Cortex of kidney (tissue), 1 donor: ENCODE data around the gene PAQR8.

Experiments
- DNase-seq: peaks from one replicate; lab custom pipeline; 2025; lab: John Stamatoyannopoulos, UW

The PAQR8 gene

GRCh38 chr6:52347818-52348217 lies 14.1 kb upstream of the PAQR8 start:
- DNase-seq, result no peak

GRCh38 chr6:52351879-52352238 lies 10.1 kb upstream of the PAQR8 start:
- DNase-seq, result no peak

- no peak for DNase-seq
Observed at GRCh38 chr6:52352239-52353018, 9.5 kb upstream of the PAQR8 start.

GRCh38 chr6:52356017-52356416 lies 5.9 kb upstream of the PAQR8 start:
- no peak for DNase-seq

- no peak for DNase-seq
Observed at GRCh38 chr6:52359403-52359802, 2.5 kb upstream of the PAQR8 start.

GRCh38 chr6:52360028-52360427 lies 1.9 kb upstream of the PAQR8 start:
- no peak for DNase-seq

GRCh38 chr6:52360601-52361413 lies 1.1 kb upstream of the PAQR8 start:
- no peak for DNase-seq

- no peak for DNase-seq
Observed at GRCh38 chr6:52361414-52361944, 472 bp upstream of the PAQR8 start.

- DNase-seq, result no peak
Observed at GRCh38 chr6:52362443-52363227, 684 bp downstream of the PAQR8 start.

GRCh38 chr6:52363228-52363867 lies 1.4 kb downstream of the PAQR8 start:
- no peak for DNase-seq

- DNase-seq, result no peak
Observed at GRCh38 chr6:52364480-52365166, 2.7 kb downstream of the PAQR8 start.

- no peak for DNase-seq
Observed at GRCh38 chr6:52365317-52365716, 3.4 kb downstream of the PAQR8 start.

- DNase-seq, result no peak
Observed at GRCh38 chr6:52365866-52366540, 4.1 kb downstream of the PAQR8 start.

- DNase-seq, result no peak
Observed at GRCh38 chr6:52368002-52368401, 6.1 kb downstream of the PAQR8 start.

GRCh38 chr6:52369234-52369633 lies 7.3 kb downstream of the PAQR8 start:
- DNase-seq, result no peak

GRCh38 chr6:52371656-52372191 lies 9.8 kb downstream of the PAQR8 start:
- no peak for DNase-seq

GRCh38 chr6:52373151-52373690 lies 11.3 kb downstream of the PAQR8 start:
- DNase-seq, result no peak

- DNase-seq, result no peak
Observed at GRCh38 chr6:52374247-52374646, 12.3 kb downstream of the PAQR8 start.

- no peak for DNase-seq
Observed at GRCh38 chr6:52375780-52376556, 14.0 kb downstream of the PAQR8 start.
